ENCODE measurements around the gene RHBDD2.

- TF ChIP-seq, protein P1, sequence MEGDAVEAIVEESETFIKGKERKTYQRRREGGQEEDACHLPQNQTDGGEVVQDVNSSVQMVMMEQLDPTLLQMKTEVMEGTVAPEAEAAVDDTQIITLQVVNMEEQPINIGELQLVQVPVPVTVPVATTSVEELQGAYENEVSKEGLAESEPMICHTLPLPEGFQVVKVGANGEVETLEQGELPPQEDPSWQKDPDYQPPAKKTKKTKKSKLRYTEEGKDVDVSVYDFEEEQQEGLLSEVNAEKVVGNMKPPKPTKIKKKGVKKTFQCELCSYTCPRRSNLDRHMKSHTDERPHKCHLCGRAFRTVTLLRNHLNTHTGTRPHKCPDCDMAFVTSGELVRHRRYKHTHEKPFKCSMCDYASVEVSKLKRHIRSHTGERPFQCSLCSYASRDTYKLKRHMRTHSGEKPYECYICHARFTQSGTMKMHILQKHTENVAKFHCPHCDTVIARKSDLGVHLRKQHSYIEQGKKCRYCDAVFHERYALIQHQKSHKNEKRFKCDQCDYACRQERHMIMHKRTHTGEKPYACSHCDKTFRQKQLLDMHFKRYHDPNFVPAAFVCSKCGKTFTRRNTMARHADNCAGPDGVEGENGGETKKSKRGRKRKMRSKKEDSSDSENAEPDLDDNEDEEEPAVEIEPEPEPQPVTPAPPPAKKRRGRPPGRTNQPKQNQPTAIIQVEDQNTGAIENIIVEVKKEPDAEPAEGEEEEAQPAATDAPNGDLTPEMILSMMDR (IDR thresholded peaks at IDR 0.05; ENCODE audit: low read length): no peak
- TF ChIP-seq EZH2 (IDR thresholded peaks at IDR 0.05; ENCODE audit: borderline replicate concordance, low read length): no peak
Observed at GRCh38 chr7:75900617-75901315, 21.9 kb downstream of the RHBDD2 start.

Data from OCI-LY1 (cell line).